ENCODE measurements around the gene RALGDS. TPM values are rescaled to one million over a fixed set of nuclear protein-coding genes. Genes with fewer than 3 reads are reported as not detected.

Gene RALGDS
- total and polyA plus RNA-seq, 4 donors, result 67.4 to 134 (median 99.4) TPM

DNA sequence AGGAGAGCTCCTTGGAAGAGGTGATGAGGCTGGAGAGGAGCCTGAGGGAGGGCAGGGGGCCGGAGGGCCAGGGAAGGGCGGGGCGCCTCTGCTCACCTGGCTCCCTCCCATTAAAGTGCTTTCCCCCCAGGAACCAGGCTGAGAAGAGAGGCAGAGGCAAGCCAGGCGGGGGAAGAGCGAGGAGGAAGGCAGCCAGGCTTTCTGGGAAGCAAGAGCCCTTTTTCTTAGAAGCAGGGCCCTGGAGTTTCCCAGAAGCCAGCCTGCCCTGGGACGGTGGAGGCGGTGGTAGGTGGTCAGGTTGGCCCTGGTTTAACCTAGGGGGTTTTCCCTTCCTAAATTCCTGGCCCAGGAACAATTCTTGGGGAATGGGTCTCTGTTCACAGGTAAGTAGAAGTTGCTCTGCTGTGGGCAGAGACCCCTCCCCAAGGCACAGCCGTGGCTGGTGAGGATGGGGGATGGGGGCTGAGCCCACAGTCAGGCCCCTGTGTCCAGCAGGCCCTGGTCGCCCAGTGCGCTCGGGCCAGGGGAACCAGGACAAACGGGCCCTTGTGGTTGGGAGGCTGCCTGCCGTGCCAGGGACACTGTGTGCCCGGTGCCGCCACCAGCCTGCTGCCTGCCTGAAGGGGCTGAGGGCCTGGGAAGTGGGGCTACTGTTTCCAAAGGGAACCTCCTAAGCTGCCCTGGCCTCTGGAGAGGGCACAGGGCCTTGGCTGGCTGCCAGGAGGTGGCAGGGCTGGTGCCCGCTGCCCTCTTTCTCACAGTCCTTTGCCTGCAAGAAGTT lies 16.6 kb upstream of the RALGDS start:
- Histone ChIP-seq H3K27ac (ENCODE audit: low read depth, low read length) (peak overlapping the region; percentile 78), H3K4me1 (ENCODE audit: control insufficient read depth, insufficient read depth, low read length) (peaks cover 93% of the 10 kb centered on the region), H3K4me3 (ENCODE audit: low read depth, low read length) (no peak overlapping the region), H3K27me3 (ENCODE audit: control insufficient read depth, insufficient read depth, low read length) (no peaks in the 10 kb centered on the region), H3K9me3 (ENCODE audit: control insufficient read depth, insufficient read depth, low read length) (no peaks in the 10 kb centered on the region), H3K36me3 (ENCODE audit: control insufficient read depth, insufficient read depth, low read length) (peaks cover 50% of the 10 kb centered on the region)
- WGBS (ENCODE audit: insufficient coverage), result 73% methylated on average over 10 of the region's 16 CpGs
- DNase-seq (ENCODE audit: low read depth in 4 of 6, low spot score in 6 of 6), result peak in 1 of 6 donors; percentile 69

DNA sequence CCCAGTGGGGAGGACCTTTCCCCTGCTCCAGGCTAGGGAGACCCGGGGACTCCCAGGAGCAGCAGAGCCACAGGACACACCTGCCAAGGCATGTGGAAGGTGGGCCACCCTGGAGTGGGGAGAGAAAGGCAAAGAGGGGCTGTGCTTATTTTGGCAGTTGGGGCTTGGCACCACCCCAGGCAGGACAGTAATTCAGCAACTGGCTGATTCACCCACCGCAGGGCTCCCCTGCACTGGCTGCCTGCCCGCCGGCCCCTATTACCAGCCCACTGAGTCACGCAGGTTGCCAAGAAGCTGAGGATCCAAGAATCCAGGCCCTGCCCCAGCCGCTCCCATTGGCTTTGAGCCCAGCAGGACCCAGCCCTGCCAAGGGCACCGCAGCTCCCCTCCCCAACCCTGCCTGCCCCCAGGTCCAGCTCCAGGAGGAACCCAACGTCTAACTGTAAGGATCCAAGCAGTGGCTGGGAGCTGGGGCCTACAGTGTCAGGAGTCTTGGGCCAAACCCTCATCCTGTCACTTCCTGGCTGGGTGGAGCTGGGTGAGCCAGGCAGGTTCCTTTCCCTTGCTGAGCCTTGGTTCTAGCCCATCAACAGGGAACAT lies 14.2 kb upstream of the RALGDS start:
- DNase-seq (ENCODE audit: low read depth in 4 of 6, low spot score in 6 of 6), result peak in 2 of 6 donors; percentile 83 to 84
- Histone ChIP-seq H3K27ac (ENCODE audit: low read depth, low read length) (peak overlapping the region; percentile 60), H3K27me3 (ENCODE audit: control insufficient read depth, insufficient read depth, low read length) (no peaks in the 10 kb centered on the region)

GRCh38 chr9:133134388-133135145 lies 13.5 kb upstream of the RALGDS start:
- H3K27ac ChIP-seq (ENCODE audit: low read depth, low read length), result peak overlapping the region; percentile 95
- WGBS (ENCODE audit: insufficient coverage), result 92% methylated on average over 7 of the region's 11 CpGs
- H3K4me1 ChIP-seq (ENCODE audit: control insufficient read depth, insufficient read depth, low read length), result peaks cover 84% of the 10 kb centered on the region
- H3K27me3 ChIP-seq (ENCODE audit: control insufficient read depth, insufficient read depth, low read length), result no peaks in the 10 kb centered on the region
- no peaks in the 10 kb centered on the region for H3K9me3 ChIP-seq (ENCODE audit: control insufficient read depth, insufficient read depth, low read length)
- DNase-seq (ENCODE audit: low read depth in 4 of 6, low spot score in 6 of 6), result no peak
- H3K4me3 ChIP-seq (ENCODE audit: low read depth, low read length), result no peak overlapping the region
- peaks cover 48% of the 10 kb centered on the region for H3K36me3 ChIP-seq (ENCODE audit: control insufficient read depth, insufficient read depth, low read length)

More for the DNA sequence above, 14.2 kb upstream of the RALGDS start:
- H3K36me3 ChIP-seq (ENCODE audit: control insufficient read depth, insufficient read depth, low read length), result peaks cover 50% of the 10 kb centered on the region
- WGBS (ENCODE audit: insufficient coverage), result 28% methylated on average over 8 of the region's 8 CpGs
- H3K9me3 ChIP-seq (ENCODE audit: control insufficient read depth, insufficient read depth, low read length), result no peaks in the 10 kb centered on the region
- no peak overlapping the region for H3K4me3 ChIP-seq (ENCODE audit: low read depth, low read length)
- peaks cover 88% of the 10 kb centered on the region for H3K4me1 ChIP-seq (ENCODE audit: control insufficient read depth, insufficient read depth, low read length)

GRCh38 chr9:133133681-133134387 lies 12.8 kb upstream of the RALGDS start:
- Histone ChIP-seq H3K27me3 (ENCODE audit: control insufficient read depth, insufficient read depth, low read length) (no peaks in the 10 kb centered on the region), H3K4me1 (ENCODE audit: control insufficient read depth, insufficient read depth, low read length) (peaks cover 84% of the 10 kb centered on the region), H3K4me3 (ENCODE audit: low read depth, low read length) (no peak overlapping the region), H3K36me3 (ENCODE audit: control insufficient read depth, insufficient read depth, low read length) (peaks cover 48% of the 10 kb centered on the region), H3K27ac (ENCODE audit: low read depth, low read length) (peak overlapping the region; percentile 95), H3K9me3 (ENCODE audit: control insufficient read depth, insufficient read depth, low read length) (no peaks in the 10 kb centered on the region)
- WGBS (ENCODE audit: insufficient coverage), result 41% methylated on average over 20 of the region's 21 CpGs
- DNase-seq (ENCODE audit: low read depth in 4 of 6, low spot score in 6 of 6), result peak in 2 of 6 donors; percentile 55 to 78

GRCh38 chr9:133132174-133132573 lies 11.1 kb upstream of the RALGDS start:
- H3K27ac ChIP-seq (ENCODE audit: low read depth, low read length), result peak overlapping the region; percentile 95
- WGBS (ENCODE audit: insufficient coverage), result 80% methylated on average over 13 of the region's 16 CpGs
- H3K27me3 ChIP-seq (ENCODE audit: control insufficient read depth, insufficient read depth, low read length), result no peaks in the 10 kb centered on the region
- H3K4me3 ChIP-seq (ENCODE audit: low read depth, low read length), result no peak overlapping the region
- H3K9me3 ChIP-seq (ENCODE audit: control insufficient read depth, insufficient read depth, low read length), result no peaks in the 10 kb centered on the region
- no peak for DNase-seq (ENCODE audit: low read depth in 4 of 6, low spot score in 6 of 6)
- H3K36me3 ChIP-seq (ENCODE audit: control insufficient read depth, insufficient read depth, low read length), result peaks cover 49% of the 10 kb centered on the region
- peaks cover 84% of the 10 kb centered on the region for H3K4me1 ChIP-seq (ENCODE audit: control insufficient read depth, insufficient read depth, low read length)

DNA sequence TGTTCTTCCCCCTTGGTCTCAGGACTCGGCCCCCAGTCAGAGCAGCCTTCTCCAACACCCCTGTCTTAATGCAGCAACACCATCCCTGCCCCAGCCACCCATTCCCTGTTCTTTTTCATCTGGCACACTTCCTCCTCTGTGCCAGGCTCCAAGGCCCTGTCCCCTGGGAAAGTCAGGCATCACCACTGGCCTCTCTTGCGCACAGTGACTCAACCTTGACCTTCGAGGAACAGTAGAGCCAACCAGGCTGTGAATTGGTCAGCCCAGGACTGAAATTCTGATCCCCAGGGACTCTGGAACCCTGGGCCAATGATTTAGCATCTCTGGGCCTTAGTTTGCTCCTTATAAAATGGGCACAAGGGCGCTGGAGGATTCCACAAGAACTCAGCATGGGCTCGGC lies 10.5 kb upstream of the RALGDS start:
- 95% methylated on average over 5 of the region's 5 CpGs for WGBS (ENCODE audit: insufficient coverage)
- H3K27ac ChIP-seq (ENCODE audit: low read depth, low read length), result no peak overlapping the region
- H3K27me3 ChIP-seq (ENCODE audit: control insufficient read depth, insufficient read depth, low read length), result no peaks in the 10 kb centered on the region
- no peak overlapping the region for H3K4me3 ChIP-seq (ENCODE audit: low read depth, low read length)
- no peaks in the 10 kb centered on the region for H3K9me3 ChIP-seq (ENCODE audit: control insufficient read depth, insufficient read depth, low read length)
- peaks cover 55% of the 10 kb centered on the region for H3K36me3 ChIP-seq (ENCODE audit: control insufficient read depth, insufficient read depth, low read length)
- no peak for DNase-seq (ENCODE audit: low read depth in 4 of 6, low spot score in 6 of 6)
- H3K4me1 ChIP-seq (ENCODE audit: control insufficient read depth, insufficient read depth, low read length), result peaks cover 86% of the 10 kb centered on the region

GRCh38 chr9:133130685-133131244 lies 9.7 kb upstream of the RALGDS start:
- no peaks in the 10 kb centered on the region for H3K9me3 ChIP-seq (ENCODE audit: control insufficient read depth, insufficient read depth, low read length)
- H3K27me3 ChIP-seq (ENCODE audit: control insufficient read depth, insufficient read depth, low read length), result no peaks in the 10 kb centered on the region
- H3K4me1 ChIP-seq (ENCODE audit: control insufficient read depth, insufficient read depth, low read length), result peaks cover 88% of the 10 kb centered on the region
- no peak for DNase-seq (ENCODE audit: low read depth in 4 of 6, low spot score in 6 of 6)
- H3K36me3 ChIP-seq (ENCODE audit: control insufficient read depth, insufficient read depth, low read length), result peaks cover 60% of the 10 kb centered on the region
- H3K27ac ChIP-seq (ENCODE audit: low read depth, low read length), result no peak overlapping the region
- WGBS (ENCODE audit: insufficient coverage), result 95% methylated on average over 5 of the region's 10 CpGs
- H3K4me3 ChIP-seq (ENCODE audit: low read depth, low read length), result no peak overlapping the region

DNA sequence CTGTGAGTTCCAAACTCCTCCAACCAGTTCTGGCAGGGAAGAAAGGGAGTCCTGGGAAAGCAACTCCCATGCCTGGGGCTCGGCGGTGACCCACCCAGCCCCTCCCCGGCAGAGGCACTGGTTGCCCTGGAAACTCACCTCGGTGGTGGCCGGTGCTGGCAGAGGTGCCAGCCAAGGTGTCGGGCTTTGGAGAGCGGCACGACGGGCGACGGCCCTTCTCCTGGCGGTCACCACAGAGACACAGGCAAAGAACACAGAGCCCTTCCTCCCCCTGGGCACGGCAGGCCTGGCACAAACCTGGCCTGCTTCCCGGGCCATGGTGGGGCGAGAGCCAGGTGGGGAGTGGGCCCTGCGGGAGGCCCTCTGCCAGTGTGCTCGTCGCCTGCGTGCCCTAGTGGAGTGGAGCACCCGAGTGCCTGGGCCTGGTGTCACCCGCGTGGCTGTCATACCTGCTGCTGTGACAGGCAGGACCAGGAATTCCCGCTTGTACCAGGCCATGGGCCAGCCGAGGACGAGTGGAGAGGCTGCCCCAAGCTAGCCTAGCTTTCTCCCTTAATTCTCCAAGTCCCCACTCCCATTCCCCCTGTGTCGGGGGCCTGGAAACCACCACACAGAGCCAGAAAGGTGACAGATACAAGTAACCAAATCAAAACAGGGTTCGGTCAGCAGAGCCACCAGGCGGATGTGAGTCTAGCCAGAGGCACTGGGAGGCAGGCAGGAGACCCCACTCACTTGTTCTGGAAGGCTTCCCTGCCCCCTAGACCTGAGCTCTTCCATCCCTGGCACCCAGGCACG lies 8.2 kb upstream of the RALGDS start:
- peak in 2 of 6 donors; percentile 34 to 71 for DNase-seq (ENCODE audit: low read depth in 4 of 6, low spot score in 6 of 6)
- H3K27me3 ChIP-seq (ENCODE audit: control insufficient read depth, insufficient read depth, low read length), result no peaks in the 10 kb centered on the region
- peaks cover 61% of the 10 kb centered on the region for H3K36me3 ChIP-seq (ENCODE audit: control insufficient read depth, insufficient read depth, low read length)
- H3K27ac ChIP-seq (ENCODE audit: low read depth, low read length), result peak overlapping the region; percentile 61
- no peak overlapping the region for H3K4me3 ChIP-seq (ENCODE audit: low read depth, low read length)
- H3K4me1 ChIP-seq (ENCODE audit: control insufficient read depth, insufficient read depth, low read length), result peaks cover 75% of the 10 kb centered on the region
- H3K9me3 ChIP-seq (ENCODE audit: control insufficient read depth, insufficient read depth, low read length), result no peaks in the 10 kb centered on the region
- 43% methylated on average over 29 of the region's 29 CpGs for WGBS (ENCODE audit: insufficient coverage)
